GM10266 (cell line): ENCODE results near the gene CHST1.

Experiments
- DNase-seq: peaks from one replicate; pipeline ENCODE4 v3.0.0; 2012; ENCODE audit errors: extremely low spot score
- TF ChIP-seq, protein P1 (sequence below): IDR thresholded peaks from 2 replicates; pipeline ENCODE4 v1.5.1; 2012; ENCODE audit warnings: mild to moderate bottlenecking, low read depth; ENCODE audit not compliant: control insufficient read depth, insufficient read depth; ENCODE audit errors: missing control alignments

Gene CHST1

DNA sequence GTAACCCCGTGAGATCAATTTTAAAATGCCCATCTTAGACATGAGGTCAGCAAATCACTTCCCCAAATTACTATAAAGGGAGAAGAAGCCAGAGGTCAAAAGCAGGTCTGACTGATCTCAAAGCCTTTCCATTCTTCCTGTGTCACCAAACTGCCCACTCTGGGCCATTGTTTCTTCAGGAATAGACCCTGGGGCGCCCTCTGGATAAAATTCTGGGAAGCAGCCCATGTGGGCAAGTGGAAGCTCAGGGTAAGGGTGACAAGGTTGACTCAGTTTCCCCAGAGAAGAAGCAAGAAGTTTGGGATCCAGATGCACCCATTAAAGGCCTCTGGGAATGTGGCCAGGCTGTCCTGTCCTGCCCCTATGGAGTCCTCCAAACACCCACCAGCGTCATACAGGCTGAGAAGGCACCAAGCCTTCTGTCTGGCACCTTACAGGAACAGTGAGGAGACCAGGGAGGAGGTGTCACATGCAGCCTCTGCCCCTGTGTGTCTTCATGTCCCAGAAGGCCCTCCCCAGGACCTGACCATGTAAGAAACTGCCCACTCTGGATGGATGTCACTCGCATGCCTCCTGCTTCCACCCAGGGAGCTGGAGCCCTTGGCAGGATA lies 50.1 kb downstream of the CHST1 start:
- DNase-seq: no peak
- TF ChIP-seq, protein P1, sequence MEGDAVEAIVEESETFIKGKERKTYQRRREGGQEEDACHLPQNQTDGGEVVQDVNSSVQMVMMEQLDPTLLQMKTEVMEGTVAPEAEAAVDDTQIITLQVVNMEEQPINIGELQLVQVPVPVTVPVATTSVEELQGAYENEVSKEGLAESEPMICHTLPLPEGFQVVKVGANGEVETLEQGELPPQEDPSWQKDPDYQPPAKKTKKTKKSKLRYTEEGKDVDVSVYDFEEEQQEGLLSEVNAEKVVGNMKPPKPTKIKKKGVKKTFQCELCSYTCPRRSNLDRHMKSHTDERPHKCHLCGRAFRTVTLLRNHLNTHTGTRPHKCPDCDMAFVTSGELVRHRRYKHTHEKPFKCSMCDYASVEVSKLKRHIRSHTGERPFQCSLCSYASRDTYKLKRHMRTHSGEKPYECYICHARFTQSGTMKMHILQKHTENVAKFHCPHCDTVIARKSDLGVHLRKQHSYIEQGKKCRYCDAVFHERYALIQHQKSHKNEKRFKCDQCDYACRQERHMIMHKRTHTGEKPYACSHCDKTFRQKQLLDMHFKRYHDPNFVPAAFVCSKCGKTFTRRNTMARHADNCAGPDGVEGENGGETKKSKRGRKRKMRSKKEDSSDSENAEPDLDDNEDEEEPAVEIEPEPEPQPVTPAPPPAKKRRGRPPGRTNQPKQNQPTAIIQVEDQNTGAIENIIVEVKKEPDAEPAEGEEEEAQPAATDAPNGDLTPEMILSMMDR: no peak

DNA sequence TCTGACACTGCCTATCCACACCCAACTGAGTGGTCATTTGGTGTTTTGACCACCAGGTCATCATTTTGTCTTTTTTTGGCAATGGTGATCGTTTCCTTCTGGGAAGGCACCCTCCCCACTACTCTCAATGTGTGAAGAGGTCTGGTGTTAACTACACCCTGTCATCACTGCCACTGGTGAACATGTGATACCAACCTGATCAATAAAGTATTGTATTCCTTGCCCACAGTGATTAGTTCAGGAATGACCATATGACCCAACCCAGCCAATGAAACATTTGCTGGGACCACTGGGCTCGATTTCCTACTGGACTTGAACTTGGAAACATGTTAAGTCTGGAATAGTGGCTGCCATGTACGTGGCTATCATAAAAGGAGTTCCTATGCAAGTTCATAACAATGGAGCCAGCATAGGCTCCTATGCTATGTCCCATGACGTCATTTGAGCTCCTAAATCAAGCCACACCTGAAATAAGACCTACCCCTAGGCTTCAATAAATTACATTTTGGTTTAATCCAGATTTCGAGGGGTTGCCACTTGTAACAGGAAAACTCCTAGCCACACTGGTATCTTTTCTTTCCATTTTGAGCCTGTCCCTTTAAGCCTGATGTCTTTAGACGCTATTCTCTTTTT lies 51.1 kb downstream of the CHST1 start:
- TF ChIP-seq, protein P1: no peak
- DNase-seq: no peak

DNA sequence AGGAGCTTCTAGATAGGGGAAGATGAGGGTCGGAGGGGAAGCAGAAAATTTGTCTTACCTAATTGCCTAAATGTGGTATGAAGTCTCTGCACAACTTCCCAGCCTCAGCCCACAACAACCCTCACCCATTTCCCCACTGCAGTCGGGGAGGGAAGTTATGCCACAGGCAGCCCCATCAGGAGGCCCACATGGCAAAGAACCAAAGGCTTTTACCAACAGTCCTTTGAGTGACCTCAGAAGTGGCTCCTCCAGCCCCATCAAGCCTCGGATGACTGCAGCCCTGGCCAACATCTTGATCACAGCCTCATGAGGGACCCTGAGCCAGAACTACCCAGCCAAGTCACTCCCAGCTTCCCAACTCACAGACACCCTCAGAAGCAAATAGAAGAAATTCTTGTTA lies 54.8 kb downstream of the CHST1 start:
- DNase-seq: no peak
- TF ChIP-seq, protein P1: no peak

DNA sequence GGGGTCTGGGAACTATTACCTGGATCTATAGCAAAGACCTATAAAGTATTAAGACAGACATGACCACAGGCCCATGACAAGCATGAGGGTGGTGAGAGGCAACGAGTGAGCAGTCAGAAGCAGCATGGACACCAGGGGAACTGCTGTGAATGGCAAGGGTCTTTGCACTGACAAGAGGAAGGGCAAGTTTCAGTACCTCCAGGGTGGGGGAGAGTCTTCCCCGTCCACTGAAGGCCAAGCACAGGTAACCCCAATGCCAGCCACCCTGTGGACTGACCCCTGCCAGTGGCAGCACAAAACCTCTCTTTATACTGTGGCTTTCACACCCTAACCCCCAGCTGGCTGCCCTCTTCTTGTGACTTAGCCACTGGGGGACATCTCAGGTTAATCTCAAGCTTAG lies 55.5 kb downstream of the CHST1 start:
- TF ChIP-seq, protein P1: no peak
- no peak for DNase-seq

DNA sequence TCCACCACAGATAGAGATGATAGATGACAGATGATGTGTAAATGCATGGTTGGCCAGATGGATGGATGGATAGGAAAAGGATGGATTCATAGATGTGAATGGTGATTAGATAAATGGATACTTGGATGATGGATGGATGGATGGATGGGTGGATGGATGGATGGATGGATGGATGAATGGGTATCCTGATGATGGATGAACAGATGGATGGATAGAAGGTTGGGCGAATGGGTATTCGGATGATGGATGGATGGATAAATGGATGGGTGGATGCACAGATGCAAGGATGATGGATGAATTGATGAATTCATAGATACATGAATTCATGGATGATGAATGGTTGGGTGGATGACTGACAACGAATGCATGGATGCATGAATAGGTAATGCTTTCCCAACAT lies 56.1 kb downstream of the CHST1 start:
- DNase-seq: no peak

DNA sequence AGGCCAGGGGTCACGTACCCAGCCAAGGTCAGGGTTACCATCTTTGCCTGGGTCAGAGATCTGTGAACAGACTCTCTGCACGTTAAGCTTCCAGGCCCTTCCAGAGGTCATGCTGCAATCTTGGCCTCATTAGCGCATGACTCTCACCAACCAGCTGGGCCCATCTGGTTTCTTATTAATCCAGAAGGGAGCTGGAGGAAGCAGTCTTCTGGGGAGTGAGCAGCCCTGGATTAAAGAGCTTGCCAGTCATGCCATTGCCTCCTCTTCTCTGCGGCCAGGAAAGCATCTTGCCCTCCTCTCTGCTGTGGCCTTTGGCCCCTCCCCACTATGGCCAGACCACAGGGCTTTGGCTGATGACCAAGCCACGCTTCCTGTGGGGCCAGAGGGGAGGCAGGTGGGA lies 57.4 kb downstream of the CHST1 start:
- TF ChIP-seq, protein P1: no peak
- DNase-seq: no peak

More for the DNA sequence above, 56.1 kb downstream of the CHST1 start:
- TF ChIP-seq, protein P1: no peak

DNA sequence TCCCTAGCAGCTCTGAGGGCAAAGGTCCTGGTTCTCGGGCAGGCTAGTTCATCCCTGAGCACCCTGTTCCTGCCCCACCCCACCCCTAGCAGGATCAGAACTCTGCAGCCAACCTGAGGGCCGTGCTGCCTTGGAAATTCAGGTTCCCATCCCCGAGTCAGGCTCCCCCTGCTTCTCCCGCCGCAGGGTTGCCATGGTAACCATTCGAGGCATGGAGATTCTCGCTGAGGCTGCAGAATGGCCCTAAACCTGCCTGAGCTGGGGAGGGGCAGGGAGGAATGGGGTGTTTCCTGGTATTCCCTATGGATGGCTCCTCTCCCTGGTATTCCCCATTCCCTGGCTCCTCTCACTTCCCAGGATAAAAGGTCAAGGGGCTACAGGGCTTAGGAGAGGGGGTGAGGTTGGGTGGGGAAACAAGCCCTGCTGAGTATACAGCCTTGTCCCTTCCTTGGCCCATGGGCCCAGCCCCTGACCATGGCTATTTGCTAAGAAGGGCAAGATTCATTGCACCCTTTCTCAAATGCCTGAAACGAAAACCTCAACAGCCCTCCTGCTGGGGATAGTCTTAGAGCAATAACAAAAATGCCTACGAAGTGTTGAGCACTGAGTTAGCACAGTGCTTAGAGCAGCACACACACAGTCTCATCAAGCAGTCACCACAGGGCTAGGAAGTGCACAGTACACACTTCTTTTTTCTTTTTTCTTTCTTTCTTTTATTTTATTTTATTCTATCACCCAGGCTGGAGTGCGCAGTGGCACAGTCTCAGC lies 58.7 kb downstream of the CHST1 start:
- DNase-seq: no peak

More for the DNA sequence above, 58.7 kb downstream of the CHST1 start:
- TF ChIP-seq, protein P1: no peak
